Fibroblast of pulmonary artery (primary cell): ENCODE data around the gene CLEC10A.
"Not testable (repeated sequence)": the region's sequence is repeated elsewhere in the genome, so short reads cannot be mapped to it uniquely, and the experiment has no call there.

Source experiments
- DNase-seq: peaks from one replicate; pipeline ENCODE4 v3.0.0-alpha.2; 2010; ENCODE audit warnings: low read depth
- H3K4me3 ChIP-seq: replicated peaks from 2 replicates; pipeline ENCODE4 v1.5.1; 2011; ENCODE audit warnings: low read depth, mild to moderate bottlenecking, control low read depth, low read length, moderate library complexity
- CTCF ChIP-seq: IDR thresholded peaks from 2 replicates; pipeline ENCODE4 v1.5.1; 2011; ENCODE audit warnings: mild to moderate bottlenecking, control low read depth, low read length, inconsistent platforms; ENCODE audit errors: missing control alignments

Gene CLEC10A

GRCh38 chr17:7064261-7064660 is 15.8 kb downstream of the CLEC10A start:
- H3K4me3 ChIP-seq: no peak overlapping the region
- TF ChIP-seq CTCF: no peak
- DNase-seq: no peak

GRCh38 chr17:7063518-7064094 is 16.4 kb downstream of the CLEC10A start:
- H3K4me3 ChIP-seq: no peak overlapping the region
- TF ChIP-seq CTCF: no peak
- DNase-seq: no peak

- peak; percentile 83 for DNase-seq
- no peak overlapping the region for H3K4me3 ChIP-seq
- no peak for TF ChIP-seq CTCF
These were observed 19.7 kb downstream of the CLEC10A start for GRCh38 chr17:7060165-7060891.

- TF ChIP-seq CTCF: no peak
- H3K4me3 ChIP-seq: no peak overlapping the region
- DNase-seq: peak; percentile 80
These were observed 21.1 kb downstream of the CLEC10A start for GRCh38 chr17:7058831-7059447.

- TF ChIP-seq CTCF: no peak
- DNase-seq: no peak
- H3K4me3 ChIP-seq: no peak overlapping the region
These were observed 23.7 kb downstream of the CLEC10A start for GRCh38 chr17:7056386-7056785.

GRCh38 chr17:7050583-7050982 is 29.5 kb downstream of the CLEC10A start:
- DNase-seq, H3K4me3 ChIP-seq: not testable (repeated sequence)

GRCh38 chr17:7048968-7049367 is 31.1 kb downstream of the CLEC10A start:
- no peak for DNase-seq
- H3K4me3 ChIP-seq: no peak overlapping the region
- no peak for TF ChIP-seq CTCF
